ENCODE measurements around the gene YIPF1. TPM values are rescaled to one million over a fixed set of nuclear protein-coding genes. Genes with fewer than 3 reads are reported as not detected.
"Not testable (repeated sequence)": the region's sequence is repeated elsewhere in the genome, so short reads cannot be mapped to it uniquely, and the experiment has no call there.

The YIPF1 gene
- total RNA-seq, 1 donor from 2014 or later: 39.3 TPM

- H3K4me1 Mint-ChIP-seq (ENCODE audit: low read depth, unreplicated experiment): no peaks in the 10 kb centered on the region
- no peak overlapping the region for H3K4me3 Mint-ChIP-seq (ENCODE audit: unreplicated experiment)
- no peak for DNase-seq
- peak; percentile 60 for TF ChIP-seq CTCF (IDR thresholded peaks at IDR 0.05; ENCODE audit: partially characterized antibody, unreplicated experiment)
- H3K27ac Mint-ChIP-seq (ENCODE audit: unreplicated experiment): no peak overlapping the region
- H3K9me3 Mint-ChIP-seq (ENCODE audit: unreplicated experiment): peaks cover 1% of the 10 kb centered on the region
- peaks cover 5% of the 10 kb centered on the region for H3K36me3 Mint-ChIP-seq (ENCODE audit: unreplicated experiment)
- peaks cover 3% of the 10 kb centered on the region for H3K27me3 Mint-ChIP-seq (ENCODE audit: unreplicated experiment)
Measured at GRCh38 chr1:53878492-53879105, 11.0 kb downstream of the YIPF1 start.

- not testable (repeated sequence) for H3K27ac Mint-ChIP-seq (ENCODE audit: unreplicated experiment); H3K9me3 Mint-ChIP-seq (ENCODE audit: unreplicated experiment); H3K27me3 Mint-ChIP-seq (ENCODE audit: unreplicated experiment); H3K4me1 Mint-ChIP-seq (ENCODE audit: low read depth, unreplicated experiment); DNase-seq; H3K4me3 Mint-ChIP-seq (ENCODE audit: unreplicated experiment); H3K36me3 Mint-ChIP-seq (ENCODE audit: unreplicated experiment)
Measured at GRCh38 chr1:53875150-53875549, 14.4 kb downstream of the YIPF1 start.

- Mint-ChIP-seq H3K36me3 (ENCODE audit: unreplicated experiment) (no peaks in the 10 kb centered on the region), H3K27me3 (ENCODE audit: unreplicated experiment) (no peaks in the 10 kb centered on the region), H3K4me3 (ENCODE audit: unreplicated experiment) (no peak overlapping the region), H3K9me3 (ENCODE audit: unreplicated experiment) (no peaks in the 10 kb centered on the region), H3K27ac (ENCODE audit: unreplicated experiment) (no peak overlapping the region), H3K4me1 (ENCODE audit: low read depth, unreplicated experiment) (no peaks in the 10 kb centered on the region)
- TF ChIP-seq CTCF (IDR thresholded peaks at IDR 0.05; ENCODE audit: partially characterized antibody, unreplicated experiment): no peak
- DNase-seq: no peak
Measured at GRCh38 chr1:53871773-53872484, 17.7 kb downstream of the YIPF1 start.

- no peaks in the 10 kb centered on the region for H3K4me1 Mint-ChIP-seq (ENCODE audit: low read depth, unreplicated experiment)
- H3K27me3 Mint-ChIP-seq (ENCODE audit: unreplicated experiment): no peaks in the 10 kb centered on the region
- no peak for TF ChIP-seq CTCF (IDR thresholded peaks at IDR 0.05; ENCODE audit: partially characterized antibody, unreplicated experiment)
- no peak overlapping the region for H3K27ac Mint-ChIP-seq (ENCODE audit: unreplicated experiment)
- no peak overlapping the region for H3K4me3 Mint-ChIP-seq (ENCODE audit: unreplicated experiment)
- DNase-seq: no peak
- no peaks in the 10 kb centered on the region for H3K36me3 Mint-ChIP-seq (ENCODE audit: unreplicated experiment)
- H3K9me3 Mint-ChIP-seq (ENCODE audit: unreplicated experiment): no peaks in the 10 kb centered on the region
Measured at GRCh38 chr1:53871221-53871620, 18.4 kb downstream of the YIPF1 start.

GRCh38 chr1:53869454-53870117 lies 20.0 kb downstream of the YIPF1 start:
- TF ChIP-seq CTCF (IDR thresholded peaks at IDR 0.05; ENCODE audit: partially characterized antibody, unreplicated experiment): no peak
- H3K4me1 Mint-ChIP-seq (ENCODE audit: low read depth, unreplicated experiment): no peaks in the 10 kb centered on the region
- no peaks in the 10 kb centered on the region for H3K9me3 Mint-ChIP-seq (ENCODE audit: unreplicated experiment)
- no peaks in the 10 kb centered on the region for H3K36me3 Mint-ChIP-seq (ENCODE audit: unreplicated experiment)
- no peaks in the 10 kb centered on the region for H3K27me3 Mint-ChIP-seq (ENCODE audit: unreplicated experiment)
- H3K4me3 Mint-ChIP-seq (ENCODE audit: unreplicated experiment): no peak overlapping the region
- no peak for DNase-seq
- H3K27ac Mint-ChIP-seq (ENCODE audit: unreplicated experiment): no peak overlapping the region

Data from glutamatergic neuron (in vitro differentiated cells).